GM21360 (cell line): ENCODE measurements around the gene SLC44A2.

Experiments used
- ATAC-seq: cut with Tn5 transposase; IDR thresholded peaks from one replicate; pipeline ENCODE4 v1.9.1; 2021; ENCODE audit warnings: mild to moderate bottlenecking, moderate library complexity; ENCODE audit not compliant: unreplicated experiment

SLC44A2 gene

DNA sequence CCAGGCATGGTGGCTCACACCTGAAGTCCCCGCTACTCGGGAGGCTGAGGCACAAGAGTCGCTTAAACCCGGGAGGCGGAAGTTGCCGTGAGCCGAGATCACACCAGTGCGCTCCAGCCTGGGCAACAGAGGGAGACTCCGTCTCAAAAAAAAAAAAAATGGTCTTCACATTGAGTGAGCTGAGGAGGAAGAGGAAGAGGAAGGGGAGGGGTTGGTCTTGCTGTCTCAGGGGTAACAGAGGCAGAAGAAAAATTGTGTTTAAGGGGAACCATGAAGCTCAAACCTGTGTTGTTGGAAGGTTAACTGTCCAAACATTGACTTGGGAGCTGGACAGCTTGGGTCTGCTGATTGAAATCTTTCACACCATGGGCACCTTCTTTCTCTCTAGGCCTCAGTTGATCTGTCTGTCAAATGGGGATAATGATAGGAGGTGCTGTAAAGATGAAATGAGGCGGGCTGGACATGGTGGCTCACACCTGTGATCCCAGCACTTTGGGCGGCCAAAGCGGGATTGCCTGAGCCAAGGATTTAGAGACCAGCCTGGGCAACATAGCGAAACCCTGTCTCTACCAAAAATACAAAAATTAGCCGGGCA is 9.8 kb upstream of the SLC44A2 start:
- ATAC-seq: no peak

DNA sequence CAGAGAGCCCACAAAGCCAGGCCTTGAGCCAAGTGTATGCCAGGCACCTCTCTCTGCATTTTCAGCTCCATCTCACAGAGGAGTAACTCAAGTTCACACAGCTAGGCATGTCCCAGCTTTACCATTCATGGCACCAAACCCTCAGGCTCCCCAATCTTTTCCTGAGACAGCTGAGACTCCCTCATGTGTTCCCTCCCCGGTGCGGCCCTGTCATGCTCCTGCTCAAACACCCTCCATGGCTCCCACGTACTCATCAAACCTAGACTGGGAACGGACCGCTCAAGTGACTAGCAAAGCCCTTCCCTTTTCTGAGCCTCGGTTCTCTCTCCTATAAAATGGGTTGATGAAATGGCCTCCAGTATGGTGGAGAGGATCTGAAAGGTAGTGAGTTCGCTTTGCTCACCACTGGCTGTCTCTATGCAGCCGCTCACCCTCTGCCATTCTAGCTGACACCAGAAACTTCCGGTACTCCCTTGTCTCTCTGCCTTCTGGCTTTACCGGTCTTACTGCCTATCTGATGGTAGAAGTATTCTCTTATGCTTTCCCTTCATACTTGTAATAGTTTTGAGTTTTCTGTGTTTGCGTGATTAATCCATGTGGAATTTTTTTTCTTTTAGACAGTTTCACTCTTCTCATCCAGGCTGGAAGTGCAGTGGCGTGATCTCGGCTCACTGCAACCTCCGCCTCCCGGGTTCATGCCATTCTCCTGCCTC is 7.8 kb upstream of the SLC44A2 start:
- ATAC-seq: no peak

DNA sequence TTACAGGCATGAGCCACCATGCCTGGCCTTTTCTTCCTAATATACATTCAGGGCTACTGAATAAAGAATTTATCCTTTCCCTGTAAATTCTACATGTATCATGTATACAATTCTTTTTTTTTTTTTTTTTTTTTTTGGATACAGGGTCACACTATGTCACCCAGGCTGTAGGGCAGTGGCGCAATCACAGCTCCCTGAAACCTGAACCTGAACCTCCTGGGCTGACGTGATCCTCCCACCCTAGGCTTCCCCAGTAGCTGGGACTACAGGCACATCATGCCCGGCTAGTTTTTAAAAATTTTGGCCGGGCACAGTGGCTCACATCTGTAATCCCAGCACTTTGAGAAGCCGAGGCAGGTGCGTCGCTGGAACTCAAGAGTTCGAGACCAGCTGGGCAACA is 6.5 kb upstream of the SLC44A2 start:
- no peak for ATAC-seq

DNA sequence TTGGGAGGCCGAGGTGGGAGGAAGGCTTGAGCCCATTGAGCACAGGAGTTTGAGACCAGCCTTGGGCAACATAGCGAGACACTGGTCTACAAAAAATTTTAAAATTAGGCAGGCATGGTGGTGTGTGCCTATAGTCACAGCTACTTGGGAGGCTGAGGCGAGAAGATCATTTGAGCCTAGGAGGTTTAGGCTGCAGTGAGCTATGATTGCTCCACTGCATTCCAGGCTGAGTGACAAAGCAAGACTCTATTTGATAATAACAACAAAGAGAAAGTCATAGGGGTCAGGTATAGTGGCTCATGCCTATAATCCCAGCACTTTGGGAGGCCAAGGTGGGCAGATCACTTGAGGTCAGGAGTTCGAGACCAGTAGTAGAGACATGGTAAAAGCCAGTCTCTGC is 4.6 kb upstream of the SLC44A2 start:
- no peak for ATAC-seq

DNA sequence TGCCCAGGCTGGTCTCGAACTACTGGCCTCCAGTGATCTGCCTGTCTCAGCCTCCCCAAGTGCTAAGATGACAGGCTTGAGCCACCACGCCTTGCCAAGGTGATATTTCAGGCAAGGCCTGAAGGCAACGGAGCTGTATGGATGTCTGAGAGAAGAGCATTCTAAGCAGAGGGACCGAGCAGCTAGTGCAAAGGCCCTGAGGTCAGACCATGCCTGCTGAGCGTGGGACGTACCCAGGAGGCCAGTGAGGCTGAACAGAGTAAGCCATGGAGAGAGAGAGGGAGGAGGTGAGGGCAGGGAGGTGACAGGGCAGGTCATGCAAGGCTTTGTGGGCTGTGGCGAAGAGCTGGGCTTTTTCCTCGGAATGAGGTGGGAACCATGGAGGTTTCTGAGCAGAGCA is 3.4 kb upstream of the SLC44A2 start:
- no peak for ATAC-seq

DNA sequence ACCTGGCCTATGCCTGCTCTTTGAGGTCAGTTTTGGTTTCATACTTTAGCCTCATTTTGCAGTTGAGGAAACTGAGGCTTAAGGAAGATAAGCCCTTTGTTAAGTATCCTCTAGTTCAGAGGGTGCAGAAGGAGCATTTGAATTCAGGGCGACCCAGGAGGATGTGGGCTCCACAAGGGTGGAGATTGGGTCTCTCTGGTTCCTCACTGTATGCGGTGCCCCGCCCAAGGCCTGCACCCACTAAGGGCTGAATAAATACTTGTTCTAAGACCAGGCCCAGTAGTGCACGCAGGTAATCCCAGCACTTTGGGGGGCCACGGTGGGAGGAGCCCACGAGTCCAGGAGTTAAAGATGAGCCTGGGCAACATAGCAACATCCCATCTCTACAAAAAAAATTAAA is 768 bp upstream of the SLC44A2 start:
- no peak for ATAC-seq

DNA sequence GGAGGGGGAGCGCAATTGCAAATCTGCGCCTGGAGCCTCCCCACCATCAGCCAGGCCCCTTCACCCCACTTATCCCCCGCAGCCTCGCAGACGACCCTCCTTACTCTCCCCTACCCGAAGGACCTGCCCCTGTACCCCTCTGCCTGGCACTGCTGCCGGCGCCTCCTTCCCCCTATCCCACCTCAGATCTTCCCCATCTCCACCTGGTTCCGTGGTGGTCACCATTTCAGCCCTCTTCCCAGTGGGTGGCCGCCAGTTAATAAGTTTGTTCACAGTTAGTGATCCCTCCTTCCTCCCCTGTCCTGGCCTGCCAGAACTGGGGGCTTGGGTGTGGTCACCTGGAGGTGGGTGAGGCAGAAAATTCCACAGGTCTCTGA is 397 bp downstream of the SLC44A2 start:
- no peak for ATAC-seq

DNA sequence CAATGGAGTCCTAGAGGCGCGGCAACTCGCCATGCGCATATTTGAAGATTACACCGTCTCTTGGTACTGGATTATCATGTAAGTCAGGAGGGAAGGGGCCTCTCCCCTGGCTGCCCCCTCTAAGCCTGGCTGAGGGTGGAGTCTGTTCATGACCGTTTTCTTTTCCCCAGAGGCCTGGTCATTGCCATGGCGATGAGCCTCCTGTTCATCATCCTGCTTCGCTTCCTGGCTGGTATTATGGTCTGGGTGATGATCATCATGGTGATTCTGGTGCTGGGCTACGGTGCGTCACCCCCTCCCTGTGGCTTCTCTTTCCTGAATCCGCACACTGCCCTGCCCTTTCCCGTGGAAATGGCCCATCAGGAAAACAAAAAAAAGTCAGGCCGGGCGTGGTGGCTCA is 6.5 kb downstream of the SLC44A2 start:
- no peak for ATAC-seq

DNA sequence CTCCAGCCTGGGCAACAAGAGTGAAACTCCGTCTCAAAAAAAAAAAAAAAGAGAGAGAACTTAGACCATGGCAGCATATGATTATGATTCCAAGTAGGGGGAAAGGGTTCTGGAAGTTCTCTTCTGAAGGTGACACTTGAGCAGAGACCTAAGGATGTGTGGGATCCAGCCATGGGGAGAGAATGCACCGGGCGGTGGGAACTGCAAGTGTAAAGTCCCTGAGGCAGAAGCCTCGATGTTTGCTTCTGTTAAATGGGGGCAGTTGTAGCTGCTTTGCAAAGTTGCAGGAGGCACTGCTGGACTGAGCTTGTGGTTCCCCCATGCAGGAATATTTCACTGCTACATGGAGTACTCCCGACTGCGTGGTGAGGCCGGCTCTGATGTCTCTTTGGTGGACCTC is 9.1 kb downstream of the SLC44A2 start:
- ATAC-seq: no peak

DNA sequence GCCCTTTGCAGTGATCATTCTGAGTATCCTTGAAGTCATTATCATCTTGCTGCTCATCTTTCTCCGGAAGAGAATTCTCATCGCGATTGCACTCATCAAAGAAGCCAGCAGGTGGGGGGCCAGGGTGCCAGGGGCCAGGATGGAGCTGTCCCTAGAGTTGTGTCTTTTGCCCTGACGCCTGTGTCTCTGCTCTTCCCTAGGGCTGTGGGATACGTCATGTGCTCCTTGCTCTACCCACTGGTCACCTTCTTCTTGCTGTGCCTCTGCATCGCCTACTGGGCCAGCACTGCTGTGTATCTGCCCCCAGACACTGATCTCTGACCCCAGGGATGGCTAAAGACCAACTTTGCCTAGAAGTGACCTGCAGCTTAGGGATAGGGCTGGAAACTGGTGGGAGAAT is 9.6 kb downstream of the SLC44A2 start:
- ATAC-seq: no peak

DNA sequence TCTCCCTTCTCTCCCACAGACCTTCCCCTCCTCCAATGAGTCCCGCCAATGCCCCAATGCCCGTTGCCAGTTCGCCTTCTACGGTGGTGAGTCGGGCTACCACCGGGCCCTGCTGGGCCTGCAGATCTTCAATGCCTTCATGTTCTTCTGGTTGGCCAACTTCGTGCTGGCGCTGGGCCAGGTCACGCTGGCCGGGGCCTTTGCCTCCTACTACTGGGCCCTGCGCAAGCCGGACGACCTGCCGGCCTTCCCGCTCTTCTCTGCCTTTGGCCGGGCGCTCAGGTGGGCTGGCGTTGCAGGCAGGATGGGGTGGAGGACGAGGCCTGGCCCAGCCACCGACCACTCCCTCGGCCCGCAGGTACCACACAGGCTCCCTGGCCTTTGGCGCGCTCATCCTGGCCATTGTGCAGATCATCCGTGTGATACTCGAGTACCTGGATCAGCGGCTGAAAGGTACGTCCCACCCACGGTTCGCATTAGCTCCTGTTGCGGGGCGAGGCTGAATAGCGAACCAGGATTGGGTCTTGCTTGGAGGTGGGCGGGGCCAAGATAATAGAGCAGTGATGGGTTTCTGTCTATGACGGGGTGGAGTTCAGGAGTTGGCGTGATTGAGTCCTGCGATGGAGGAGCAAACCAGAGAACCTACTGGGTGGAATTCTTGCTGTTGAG is 11.1 kb downstream of the SLC44A2 start:
- no peak for ATAC-seq

DNA sequence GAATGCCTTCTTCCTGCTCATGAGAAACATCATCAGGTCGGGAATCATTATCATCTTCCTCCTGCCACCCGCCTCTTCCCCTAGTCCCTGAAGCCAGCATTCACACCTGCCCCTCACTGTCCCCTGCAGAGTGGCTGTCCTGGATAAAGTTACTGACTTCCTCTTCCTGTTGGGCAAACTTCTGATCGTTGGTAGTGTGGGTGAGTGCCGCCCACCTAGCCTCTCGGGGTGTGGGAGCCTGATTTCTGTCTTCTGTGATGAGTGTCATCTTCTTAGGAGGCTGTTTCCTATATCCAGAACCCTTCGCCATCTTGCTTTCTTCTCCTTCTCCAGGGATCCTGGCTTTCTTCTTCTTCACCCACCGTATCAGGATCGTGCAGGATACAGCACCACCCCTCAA is 12.5 kb downstream of the SLC44A2 start:
- ATAC-seq: no peak

DNA sequence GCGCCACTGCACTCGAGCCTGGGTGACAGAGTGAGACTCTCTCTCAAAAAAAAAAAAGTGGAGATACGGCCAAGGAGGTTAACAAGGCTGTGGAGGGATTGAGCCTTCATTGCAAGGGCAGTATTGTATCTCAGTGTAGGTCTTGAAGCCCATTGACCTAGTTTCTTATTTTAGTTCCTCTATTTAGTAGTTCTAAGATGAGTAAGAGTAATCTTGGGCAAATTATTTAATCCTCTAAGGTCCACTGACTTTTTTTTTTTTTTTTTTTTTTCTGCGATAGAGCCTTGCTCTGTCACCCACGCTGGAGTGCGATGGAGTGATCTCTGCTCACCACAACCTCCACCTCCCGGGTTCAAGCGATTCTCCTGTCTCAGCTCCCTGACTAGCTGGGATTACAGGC is 14.5 kb downstream of the SLC44A2 start:
- no peak for ATAC-seq

DNA sequence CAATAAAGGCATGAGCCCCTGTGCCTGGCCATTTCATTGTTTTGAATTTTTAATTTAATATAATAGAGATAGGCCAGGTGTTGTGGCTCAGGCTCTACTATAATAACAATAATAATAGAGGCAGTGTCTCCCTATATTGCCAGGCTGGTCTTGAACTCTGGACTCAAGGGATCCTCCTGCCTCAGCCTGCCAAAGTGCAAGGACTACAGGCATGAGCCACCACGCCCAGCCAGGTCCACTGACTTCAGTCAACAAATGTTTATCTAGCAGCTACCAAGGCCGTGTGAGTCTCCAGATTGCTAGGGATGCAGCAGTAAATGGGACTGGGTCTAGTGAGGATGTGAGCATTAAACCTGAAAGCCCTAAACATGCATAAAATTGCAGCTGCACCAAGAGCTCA is 15.0 kb downstream of the SLC44A2 start:
- no peak for ATAC-seq

DNA sequence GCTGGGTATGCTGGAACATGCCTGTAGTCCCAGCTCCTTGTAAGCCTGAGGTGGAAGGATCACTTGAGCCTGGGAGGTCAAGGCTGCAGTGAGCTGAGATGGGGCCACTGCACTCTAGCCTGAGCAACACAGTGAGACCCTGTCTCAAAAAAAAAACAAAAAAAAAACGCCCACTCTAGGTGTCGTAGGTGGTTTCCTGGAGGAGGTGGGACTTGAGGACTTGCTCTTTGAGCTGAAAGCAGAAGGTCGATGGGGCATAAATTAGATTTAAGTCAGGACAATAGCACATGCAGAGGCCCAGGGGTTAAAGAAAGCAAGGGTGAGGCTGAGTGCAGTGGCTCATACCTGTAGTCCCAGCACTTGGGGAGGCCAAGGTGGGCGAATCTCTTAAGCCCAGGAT is 15.9 kb downstream of the SLC44A2 start:
- no peak for ATAC-seq

DNA sequence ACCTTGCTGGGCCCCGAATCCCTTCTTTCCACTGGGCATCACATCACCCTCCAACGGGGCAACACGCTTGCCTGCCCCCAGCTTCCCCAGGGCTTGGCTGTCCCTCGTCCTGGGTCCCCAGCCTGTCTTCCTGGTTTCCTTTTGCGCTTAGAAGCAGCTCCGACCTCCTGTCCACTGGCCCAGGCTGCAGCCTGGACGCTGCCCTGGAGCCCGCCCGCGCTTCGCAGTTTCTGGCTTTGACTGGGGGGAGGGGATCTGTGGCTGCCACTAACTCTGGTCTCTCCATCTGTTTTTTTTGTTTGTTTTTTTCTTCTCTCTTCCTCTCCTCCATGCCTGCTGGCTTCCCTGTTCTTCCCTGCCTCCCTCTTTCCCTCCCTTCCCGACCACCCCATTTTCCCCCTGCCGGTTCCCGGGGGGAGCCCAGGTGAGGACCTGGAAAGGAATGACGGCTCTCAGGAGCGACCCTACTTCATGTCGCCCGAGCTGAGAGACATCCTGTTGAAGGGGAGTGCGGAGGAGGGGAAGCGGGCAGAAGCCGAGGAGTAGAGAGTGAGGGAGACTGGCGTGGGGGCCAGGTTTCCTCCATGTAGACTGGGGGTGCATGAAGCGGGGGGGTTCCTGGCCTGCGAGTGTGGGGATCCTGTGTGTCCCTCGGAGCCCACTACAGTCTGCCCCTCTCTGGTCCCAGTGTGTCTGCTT is 17.3 kb downstream of the SLC44A2 start:
- no peak for ATAC-seq

DNA sequence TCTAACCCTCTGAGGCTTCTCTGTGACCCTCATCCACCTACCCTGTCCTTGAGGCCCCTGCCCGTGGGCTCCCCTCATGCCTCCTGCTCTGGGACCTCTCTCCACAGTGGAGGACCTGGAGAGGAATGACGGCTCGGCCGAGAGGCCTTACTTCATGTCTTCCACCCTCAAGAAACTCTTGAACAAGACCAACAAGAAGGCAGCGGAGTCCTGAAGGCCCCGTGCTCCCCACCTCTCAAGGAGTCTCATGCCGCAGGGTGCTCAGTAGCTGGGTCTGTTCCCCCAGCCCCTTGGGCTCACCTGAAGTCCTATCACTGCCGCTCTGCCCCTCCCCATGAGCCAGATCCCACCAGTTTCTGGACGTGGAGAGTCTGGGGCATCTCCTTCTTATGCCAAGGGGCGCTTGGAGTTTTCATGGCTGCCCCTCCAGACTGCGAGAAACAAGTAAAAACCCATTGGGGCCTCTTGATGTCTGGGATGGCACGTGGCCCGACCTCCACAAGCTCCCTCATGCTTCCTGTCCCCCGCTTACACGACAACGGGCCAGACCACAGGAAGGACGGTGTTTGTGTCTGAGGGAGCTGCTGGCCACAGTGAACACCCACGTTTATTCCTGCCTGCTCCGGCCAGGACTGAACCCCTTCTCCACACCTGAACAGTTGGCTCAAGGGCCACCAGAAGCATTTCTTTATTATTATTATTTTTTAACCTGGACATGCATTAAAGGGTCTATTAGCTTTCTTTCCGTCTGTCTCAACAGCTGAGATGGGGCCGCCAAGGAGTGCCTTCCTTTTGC is 18.0 kb downstream of the SLC44A2 start:
- ATAC-seq: no peak

DNA sequence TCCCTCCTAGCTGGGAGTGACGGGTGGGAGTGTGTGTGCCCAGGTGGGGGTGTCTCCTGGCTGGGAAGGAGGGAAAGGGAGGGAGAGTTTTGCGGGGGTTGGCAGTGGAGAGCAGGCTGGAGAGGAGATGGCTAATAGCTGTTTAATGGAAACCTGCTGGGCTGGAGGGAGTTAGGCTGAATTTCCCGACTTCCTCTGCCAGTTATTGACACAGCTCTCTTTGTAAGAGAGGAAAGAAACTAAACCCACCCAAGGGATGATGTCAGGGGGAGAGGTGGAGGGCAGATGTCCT is 18.6 kb downstream of the SLC44A2 start:
- no peak for ATAC-seq

DNA sequence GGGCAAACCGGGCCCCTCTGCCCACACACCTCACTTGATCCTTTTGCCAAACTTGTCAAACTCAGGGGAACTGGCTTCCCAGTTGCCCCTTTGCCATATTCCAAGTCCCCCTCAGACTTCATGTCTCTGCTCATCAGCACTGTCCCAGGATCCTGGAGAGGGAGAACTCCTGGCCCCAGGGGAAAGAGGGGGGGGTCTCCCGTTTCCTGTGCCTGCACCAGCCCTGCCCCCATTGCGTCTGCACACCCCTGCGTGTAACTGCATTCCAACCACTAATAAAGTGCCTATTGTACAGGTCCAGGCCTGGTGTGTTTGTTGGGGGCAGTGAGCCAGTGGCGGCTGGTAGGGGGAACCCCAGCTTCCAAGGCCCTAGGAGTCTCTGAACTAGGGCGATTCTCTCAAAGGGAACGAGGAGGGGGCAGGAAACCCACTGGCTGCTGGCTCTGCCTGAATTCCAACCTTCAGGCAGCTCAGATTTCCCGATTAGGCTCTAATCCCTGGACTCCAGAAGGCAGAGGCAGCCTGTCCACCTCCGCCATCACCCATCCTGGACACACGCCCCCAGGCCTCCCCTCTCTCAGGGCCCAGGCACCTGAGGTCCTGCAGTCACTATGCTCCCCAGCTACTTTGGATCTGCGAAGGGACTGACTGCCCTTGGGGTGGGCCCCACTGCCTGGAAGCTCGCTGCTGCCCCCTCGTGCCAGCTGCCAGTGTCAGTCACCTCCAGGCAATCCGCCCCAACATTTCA is 19.1 kb downstream of the SLC44A2 start:
- no peak for ATAC-seq

DNA sequence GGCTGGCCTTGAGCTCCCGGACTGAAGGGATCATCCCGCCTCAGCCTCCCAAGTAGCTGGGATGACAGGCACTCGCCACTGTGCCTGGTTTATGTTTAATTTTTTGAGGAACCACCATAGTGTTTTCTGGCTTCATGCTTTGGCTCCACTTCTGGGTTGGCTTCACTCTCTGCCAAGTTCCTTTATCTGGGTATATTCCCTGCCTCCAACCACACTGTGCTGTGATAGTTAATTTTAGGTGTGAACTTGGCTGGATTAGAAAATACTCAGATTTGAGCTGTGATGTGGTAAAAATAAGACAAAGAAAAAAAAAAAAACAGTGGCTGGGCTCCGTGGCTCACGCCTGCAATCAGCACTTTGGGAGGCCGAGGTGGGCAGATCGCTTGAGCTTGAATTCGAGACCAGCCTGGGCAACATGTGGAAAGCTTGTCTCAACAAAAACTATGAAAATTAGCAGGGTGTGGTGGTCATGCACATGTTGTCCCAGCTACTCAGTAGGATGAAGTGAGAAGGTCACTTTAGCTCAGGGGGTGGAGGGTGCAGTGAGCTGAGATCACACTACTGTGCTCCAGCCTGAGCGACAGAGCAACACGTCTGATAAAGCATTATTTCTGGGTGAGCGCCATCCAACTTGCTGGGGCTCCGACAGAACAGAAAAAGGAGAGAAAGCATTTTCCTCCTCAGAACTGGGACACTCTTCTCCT is 21.3 kb downstream of the SLC44A2 start:
- no peak for ATAC-seq
